HG02981 (cell line): ENCODE measurements around the gene UVRAG.
"Not testable (repeated sequence)": the region's sequence is repeated elsewhere in the genome, so short reads cannot be mapped to it uniquely, and the experiment has no call there.

ENCODE experiments used
- ATAC-seq: cut with Tn5 transposase; IDR thresholded peaks from one replicate; pipeline ENCODE4 v1.9.1; 2021; ENCODE audit warnings: mild to moderate bottlenecking, moderate library complexity; ENCODE audit not compliant: unreplicated experiment

UVRAG gene

DNA sequence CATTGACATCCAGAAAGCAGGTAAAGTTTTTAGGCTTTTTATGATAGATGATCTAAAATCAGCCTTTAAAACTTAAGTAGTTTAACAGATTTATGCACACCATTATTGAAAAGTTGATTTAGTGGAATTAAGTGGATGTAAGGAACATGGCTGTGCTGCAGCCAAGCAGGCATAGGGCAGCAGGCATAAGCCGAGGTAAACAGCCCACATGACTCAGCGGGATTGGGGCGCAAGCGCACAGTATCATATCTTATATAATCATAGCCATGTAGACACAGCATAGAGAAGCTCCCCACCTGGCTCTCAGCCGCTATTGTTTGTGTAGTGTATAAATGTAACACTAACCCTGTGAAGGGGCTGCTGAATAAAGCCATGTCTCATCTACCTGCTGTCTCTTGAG, 233.8 kb downstream of the UVRAG start:
- ATAC-seq = no peak

DNA sequence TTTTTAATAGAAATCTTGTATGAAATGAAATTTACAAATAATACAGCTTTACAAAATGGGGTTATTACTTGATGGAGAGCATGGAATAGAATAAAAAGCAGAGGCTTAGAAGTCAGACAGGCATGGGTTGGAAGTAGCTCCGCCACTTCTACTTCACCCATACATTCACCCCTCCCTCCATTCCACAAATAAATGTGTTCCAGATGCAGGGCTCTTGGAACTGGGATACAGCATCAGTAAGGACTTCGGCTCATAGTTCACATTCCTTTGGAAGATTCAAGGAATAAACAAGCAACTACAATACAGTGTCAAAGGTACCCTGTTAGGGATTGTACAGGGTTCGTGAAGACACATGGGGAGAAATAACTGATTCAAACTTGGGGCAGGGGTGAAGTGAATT, 234.5 kb downstream of the UVRAG start:
- no peak for ATAC-seq

DNA sequence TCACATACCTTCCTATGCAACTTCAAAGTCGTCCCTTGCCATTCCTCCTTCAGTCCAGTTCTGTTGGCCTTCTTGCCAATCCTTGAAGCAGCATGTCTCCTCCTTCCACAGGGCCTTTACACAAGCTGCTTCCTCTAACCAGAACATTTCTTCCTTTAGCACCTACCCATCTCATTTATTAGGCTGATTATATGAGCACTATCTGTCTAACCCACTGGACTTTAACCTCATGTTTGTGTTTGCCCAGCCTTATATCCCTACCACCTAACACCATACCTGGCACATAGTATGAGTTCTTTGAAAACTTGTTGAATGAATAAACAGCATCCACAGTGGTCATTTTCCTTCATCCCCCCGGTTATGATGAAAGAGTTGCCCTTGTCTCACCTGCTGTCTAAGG, 236.9 kb downstream of the UVRAG start:
- ATAC-seq = no peak

DNA sequence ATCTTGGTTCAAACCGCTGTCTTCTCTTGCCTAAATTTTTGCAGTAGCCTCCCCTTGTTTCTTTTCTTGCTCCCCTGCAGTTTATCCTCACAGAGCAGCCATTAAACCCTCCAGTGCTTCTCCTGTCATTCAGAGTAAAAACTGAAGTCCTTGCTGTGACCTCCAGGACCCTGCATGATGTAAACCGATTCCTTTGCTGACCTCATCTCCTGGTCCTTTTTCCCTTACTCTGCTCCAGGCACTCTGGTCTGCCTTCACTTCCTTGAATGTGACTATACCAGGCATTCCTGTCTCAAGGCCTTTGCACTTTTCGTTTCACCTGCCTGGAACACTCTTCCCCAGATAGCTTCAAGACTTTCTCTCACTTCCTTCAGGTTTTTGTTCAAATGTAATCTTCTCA, 239.3 kb downstream of the UVRAG start:
- ATAC-seq = no peak

DNA sequence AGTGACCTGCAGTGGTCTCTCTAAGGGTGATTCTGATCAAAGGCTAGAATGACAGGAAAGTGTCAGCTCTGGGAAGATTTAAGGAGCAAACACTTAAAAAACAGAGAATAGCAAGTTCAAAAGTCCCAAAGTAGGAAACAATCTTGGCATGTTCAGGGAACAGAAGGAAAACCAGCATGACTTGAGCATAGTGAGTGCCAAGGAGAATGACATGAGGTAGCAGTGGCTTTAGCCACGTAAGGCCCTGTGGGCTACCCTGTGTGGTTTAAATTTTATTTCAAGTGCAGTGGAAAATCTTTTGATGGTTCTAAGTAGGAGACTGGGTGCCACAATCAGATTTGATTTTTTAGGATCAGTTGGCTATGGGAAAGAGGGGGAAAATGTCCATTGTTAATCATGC, 241.9 kb downstream of the UVRAG start:
- ATAC-seq = no peak

DNA sequence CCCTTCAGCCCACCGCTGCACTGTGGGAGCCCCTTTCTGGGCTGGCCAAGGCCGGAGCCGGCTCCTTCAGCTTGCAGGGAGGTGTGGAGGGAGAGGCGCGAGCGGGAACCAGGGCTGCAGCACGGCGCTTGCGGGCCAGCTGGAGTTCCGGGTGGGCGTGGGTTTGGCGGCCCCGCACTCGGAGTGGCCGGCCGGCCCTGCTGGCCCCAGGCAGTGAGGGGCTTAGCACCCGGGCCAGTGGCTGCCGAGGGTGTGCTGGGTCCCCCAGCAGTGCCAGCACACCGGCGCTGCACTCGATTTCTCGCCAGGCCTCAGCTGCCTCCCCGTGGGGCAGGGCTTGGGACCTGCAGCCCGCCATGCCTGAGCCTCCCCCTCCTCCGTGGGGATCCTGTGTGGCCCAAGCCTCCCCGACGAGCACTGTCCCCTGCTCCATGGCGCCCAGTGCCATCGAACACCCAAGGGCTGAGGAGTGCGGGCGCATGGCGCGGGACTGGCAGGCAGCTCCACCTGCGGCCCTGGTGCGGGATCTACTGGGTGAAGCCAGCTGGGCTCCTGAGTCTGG, 245.5 kb downstream of the UVRAG start:
- ATAC-seq = not testable (repeated sequence)

DNA sequence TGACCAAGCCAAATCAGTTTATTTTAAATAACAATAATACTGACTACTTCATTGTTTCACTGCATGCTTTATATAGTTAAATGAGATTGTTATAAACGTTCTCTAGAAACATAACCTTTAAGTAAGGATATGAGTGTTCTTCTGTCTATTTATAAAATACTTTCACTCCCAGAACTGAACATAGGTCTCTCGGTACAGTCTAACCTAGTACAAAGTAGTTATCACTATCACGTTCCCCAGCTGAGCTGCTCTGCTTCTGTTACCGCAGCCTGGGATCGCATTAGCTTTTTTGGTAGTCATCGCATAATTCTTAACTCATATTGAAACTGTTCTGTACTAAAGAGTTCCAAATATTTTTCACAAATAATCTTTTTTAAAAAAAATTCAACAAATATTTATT, 247.7 kb downstream of the UVRAG start:
- no peak for ATAC-seq

GRCh38 chr11:76064192-76064591, 249.2 kb downstream of the UVRAG start:
- no peak for ATAC-seq

- ATAC-seq = no peak
Measured at GRCh38 chr11:76067099-76067498, 252.1 kb downstream of the UVRAG start.

- no peak for ATAC-seq
Measured at GRCh38 chr11:76069001-76069400, 254.0 kb downstream of the UVRAG start.

DNA sequence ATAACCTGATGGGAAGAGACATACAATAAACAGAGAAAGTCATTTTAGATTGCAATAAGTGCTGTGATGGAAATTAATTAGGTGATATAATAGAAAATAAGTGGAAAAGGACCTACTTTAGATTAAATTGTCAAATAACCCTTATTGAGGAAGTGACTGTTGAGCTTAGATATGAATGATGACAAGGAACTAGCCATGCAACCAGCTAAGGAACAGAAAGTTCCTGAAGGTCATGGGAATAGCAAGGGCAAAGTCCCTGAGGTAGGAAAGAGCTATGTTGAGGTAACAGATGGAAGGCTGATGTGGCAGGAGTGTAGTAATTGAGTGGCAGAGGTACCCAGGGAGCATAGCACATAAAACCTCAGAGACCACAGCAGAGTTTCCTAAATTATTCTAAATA, 256.1 kb downstream of the UVRAG start:
- ATAC-seq = no peak

GRCh38 chr11:76073724-76074123, 258.7 kb downstream of the UVRAG start:
- ATAC-seq = no peak

- ATAC-seq = no peak
Measured at GRCh38 chr11:76074148-76075095, 259.4 kb downstream of the UVRAG start.

DNA sequence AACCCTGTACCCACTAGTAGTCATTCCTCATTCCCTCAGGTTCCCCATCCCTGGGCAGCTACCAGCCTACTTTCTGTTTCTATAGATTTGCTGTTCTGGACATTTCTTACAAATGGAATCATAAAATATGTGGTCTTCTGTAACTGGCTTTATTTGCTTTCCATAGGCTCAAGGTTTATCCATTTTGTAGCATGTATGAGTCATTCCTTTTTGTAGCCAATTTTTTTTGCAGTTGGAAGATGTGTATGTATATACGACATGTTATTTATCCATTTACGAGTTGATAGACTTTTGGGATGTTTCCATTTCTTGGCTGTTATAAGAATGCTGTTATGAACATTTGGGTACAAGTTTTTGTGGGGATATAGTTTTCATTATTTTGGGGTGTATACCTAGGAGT, 260.7 kb downstream of the UVRAG start:
- ATAC-seq = no peak

GRCh38 chr11:76076253-76076652, 261.2 kb downstream of the UVRAG start:
- not testable (repeated sequence) for ATAC-seq

GRCh38 chr11:76076749-76077148, 261.7 kb downstream of the UVRAG start:
- no peak for ATAC-seq

- no peak for ATAC-seq
Measured at GRCh38 chr11:76077575-76078150, 262.7 kb downstream of the UVRAG start.

DNA sequence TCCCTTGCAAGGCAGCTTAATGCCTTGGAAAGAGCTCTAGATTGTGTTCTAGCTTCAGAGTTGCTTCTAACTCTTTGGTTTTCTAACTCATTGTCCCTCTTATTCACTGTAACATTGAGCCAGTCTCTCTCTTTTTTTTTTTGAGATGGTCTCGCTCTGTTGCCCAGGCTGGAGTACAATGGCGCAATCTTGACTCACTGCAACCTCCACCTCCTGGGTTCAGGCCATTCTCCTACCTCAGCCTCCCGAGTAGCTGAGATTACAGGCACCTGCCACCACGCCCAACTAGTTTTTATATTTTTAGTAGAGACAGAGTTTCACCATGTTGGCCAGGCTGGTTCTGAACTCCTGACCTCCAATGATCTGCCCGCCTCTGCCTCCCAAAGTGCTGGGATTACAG, 266.1 kb downstream of the UVRAG start:
- not testable (repeated sequence) for ATAC-seq

DNA sequence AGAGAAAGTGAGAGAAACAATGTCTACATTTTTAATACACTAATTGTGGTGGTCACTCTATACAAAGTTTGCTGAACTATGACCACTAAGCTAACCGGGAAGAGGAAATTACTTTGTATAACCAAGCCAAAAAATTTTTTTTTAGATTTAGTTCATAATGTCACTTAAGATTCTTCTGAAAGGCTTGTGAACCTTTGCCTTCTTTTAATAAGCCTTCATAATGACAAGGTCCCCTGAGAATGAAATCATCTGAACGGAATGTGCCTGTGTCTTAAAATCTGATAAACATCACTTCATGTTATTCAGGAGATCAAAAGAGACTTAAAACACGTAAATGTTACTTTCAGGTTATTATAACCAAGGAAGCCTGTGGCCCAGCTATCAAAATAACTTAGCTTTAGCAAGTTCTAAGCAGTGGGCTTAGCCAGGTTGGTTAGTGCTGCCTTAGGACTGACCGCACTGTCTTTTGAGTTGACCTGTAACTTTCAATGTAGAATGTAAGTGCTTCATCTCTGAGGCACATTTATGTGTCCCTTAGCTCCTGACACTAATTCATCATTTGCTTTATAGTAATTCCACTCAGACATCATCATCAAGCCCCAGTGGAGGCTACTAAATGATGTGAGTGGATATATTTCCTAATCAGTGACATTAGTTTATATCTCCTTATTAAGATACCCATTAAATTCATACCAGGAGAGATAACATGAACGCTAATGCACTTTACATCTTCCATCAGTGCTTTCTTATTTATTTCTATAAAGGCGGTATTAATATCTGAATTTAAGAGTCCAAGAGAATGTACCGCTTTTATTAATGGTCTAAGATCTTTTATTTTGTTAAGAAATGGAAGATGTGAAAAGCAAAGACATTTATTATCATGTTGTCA, 268.8 kb downstream of the UVRAG start:
- no peak for ATAC-seq

DNA sequence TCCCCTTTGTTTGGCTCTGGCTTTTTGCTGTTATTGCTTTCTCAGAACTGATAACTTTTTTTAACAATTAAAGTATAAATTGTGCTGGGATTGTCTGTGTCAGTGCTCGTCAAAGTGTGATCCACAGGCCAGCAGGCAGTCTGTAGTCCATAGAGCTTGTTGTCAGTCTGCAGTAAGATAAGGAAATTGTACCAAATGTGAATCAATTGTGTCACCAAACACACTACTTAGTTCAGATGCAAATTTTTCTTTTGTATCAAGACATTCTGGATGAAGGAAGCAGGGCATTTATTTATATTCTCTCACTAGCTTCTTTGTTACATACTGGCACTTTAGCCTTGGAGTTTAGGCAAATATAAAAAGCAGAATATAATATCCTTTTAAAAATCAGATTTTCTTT, 270.3 kb downstream of the UVRAG start:
- ATAC-seq = no peak
